Gastroesophageal sphincter (tissue), 4 donors: ENCODE measurements around the gene KRT32. TPM values are rescaled to one million over a fixed set of nuclear protein-coding genes. Genes with fewer than 3 reads are reported as not detected.

ENCODE experiments used
- ATAC-seq: fragments of 150-250 bp; one replicate; pipeline ENCODE4 v1.9.1; 2016; ENCODE audit warnings: mild to moderate bottlenecking, moderate library complexity
- H3K27ac ChIP-seq, 4 donors: fragments of 200-600 bp; sonication (generic) in 3 of 4; 1 replicate in 3 of 4; 2 replicates in 1 of 4; pipeline ENCODE4 v1.5.1; 2016 to 2019
- H3K27me3 ChIP-seq: fragments of 200-600 bp; sonication (generic); one replicate; pipeline ENCODE4 v1.5.1; 2019
- H3K36me3 ChIP-seq, 2 donors: fragments of 200-600 bp; sonication (generic); one replicate each; pipeline ENCODE4 v1.5.1; 2019; ENCODE audit warnings: control low read depth in 1 of 2
- H3K4me1 ChIP-seq, 3 donors: fragments of 200-600 bp; sonication (generic); 1 replicate in 2 of 3; 2 replicates in 1 of 3; pipeline ENCODE4 v1.5.1; 2016 to 2019; ENCODE audit warnings: control low read depth in 2 of 3
- H3K4me3 ChIP-seq, 2 donors: fragments of 200-600 bp; sonication (generic); one replicate each; pipeline ENCODE4 v1.5.1; 2019; ENCODE audit warnings: mild to moderate bottlenecking in 1 of 2, moderate library complexity in 1 of 2
- H3K9me3 ChIP-seq, 3 donors: fragments of 200-600 bp; sonication (generic); one replicate each; pipeline ENCODE4 v1.5.1; 2017 to 2019; ENCODE audit warnings: control low read depth in 2 of 3
- CTCF ChIP-seq, 4 experiments: fragments of 200-600 bp in 2 of 4; fragments of 450-650 bp in 2 of 4; sonication (generic) in 1 of 4; IDR thresholded peaks; one replicate each; pipeline ENCODE4 v1.5.1; 2017 to 2019; ENCODE audit warnings: antibody characterized with exemption in 4 of 4, mild to moderate bottlenecking in 2 of 4, moderate library complexity in 2 of 4
- EP300 ChIP-seq: sonication (generic); formaldehyde crosslinking; IDR thresholded peaks from one replicate; pipeline ENCODE4 v1.6.1; 2017; ENCODE audit warnings: antibody characterized with exemption, mild to moderate bottlenecking
- POLR2A ChIP-seq, 2 donors: fragments of 450-650 bp; IDR thresholded peaks; one replicate each; pipeline ENCODE4 v1.6.1; 2017; ENCODE audit warnings: antibody characterized with exemption in 2 of 2, mild to moderate bottlenecking in 2 of 2, moderate library complexity in 1 of 2
- POLR2AphosphoS5 ChIP-seq: sonication (generic); formaldehyde crosslinking; IDR thresholded peaks from one replicate; pipeline ENCODE4 v1.6.1; 2017; ENCODE audit warnings: antibody characterized with exemption
- WGBS, 2 donors: methylation state at CpG; one replicate each; pipeline ENCODE4 v1.1.5; 2018; ENCODE audit warnings: low coverage in 1 of 2; 5-methylcytosine and 5-hydroxymethylcytosine counted together
- total RNA-seq, 4 donors: library from RNA; depleted of rRNA; stranded (reverse); fragments of >200 nt; gene quantifications; one replicate each; pipeline ENCODE4 v1.1.0, GENCODE V29; 2016

KRT32 gene
- total RNA-seq, 4 donors from 2014 or later: 0.13 TPM; not detected in 3

DNA sequence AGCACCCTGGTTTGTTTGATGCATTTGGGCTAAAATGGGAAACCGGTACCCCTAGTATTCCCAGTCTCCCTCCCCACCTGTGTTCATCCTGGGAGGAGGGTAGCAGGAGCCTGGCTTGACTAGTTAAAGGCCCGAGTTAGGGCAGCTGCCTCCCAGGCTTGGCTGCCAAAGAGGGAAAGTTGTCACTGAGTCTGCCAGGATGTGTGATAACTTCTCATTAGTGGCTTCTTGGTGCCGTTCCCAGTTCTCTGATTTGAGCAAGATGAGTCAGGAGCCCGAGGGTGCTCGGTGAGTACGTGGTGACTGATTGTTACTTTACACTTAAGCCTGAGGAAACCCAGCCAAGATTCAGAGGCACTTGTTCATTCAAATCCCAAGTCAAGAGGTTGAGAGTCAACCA lies 2.5 kb downstream of the KRT32 start:
- no peaks in the 10 kb centered on the region for H3K36me3 ChIP-seq
- no peak for TF ChIP-seq POLR2A (IDR thresholded peaks at IDR 0.05)
- peak; percentile 85 for TF ChIP-seq POLR2AphosphoS5
- peak; percentile 89 for ATAC-seq

DNA sequence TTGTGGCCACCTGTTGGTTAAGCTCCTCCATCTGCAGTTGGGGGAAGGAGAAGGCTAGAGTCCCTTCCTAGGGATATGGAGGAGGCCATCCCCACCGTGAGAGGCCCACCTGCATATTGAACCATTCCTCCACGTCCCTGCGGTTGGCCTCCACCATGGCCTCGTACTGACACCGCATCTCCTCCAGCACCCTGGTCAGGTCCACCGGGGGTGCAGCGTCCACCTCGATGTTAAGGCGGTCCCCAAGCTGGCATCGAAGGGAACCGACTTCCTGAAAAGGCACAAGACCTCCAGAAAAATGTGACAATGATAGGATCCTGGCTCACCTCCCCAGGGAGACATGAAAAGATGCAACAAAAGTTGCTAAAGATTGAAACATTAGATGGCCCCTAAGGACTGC lies 3.0 kb downstream of the KRT32 start:
- peak overlapping the region in 2 of 4 donors; percentile 23 to 40 for H3K27ac ChIP-seq
- TF ChIP-seq EP300: no peak
- no peak for TF ChIP-seq POLR2AphosphoS5
- TF ChIP-seq CTCF (IDR thresholded peaks at IDR 0.05): no peak
- no peaks in the 10 kb centered on the region for H3K27me3 ChIP-seq
- peaks cover 0 to 30% (median 3%) of the 10 kb centered on the region in 3 donors for H3K4me1 ChIP-seq
- no peak for ATAC-seq
- H3K9me3 ChIP-seq: peaks cover 0 to 14% (median 0%) of the 10 kb centered on the region in 3 donors
- WGBS, 2 donors: 70% methylated on average over 3 of the region's 11 CpGs; no CpG with 5 or more reads in 1 of the 2 donors
- H3K36me3 ChIP-seq: no peaks in the 10 kb centered on the region
- no peak overlapping the region for H3K4me3 ChIP-seq

More for the DNA sequence above, 2.5 kb downstream of the KRT32 start:
- Histone ChIP-seq H3K9me3 (peaks cover 0 to 14% (median 0%) of the 10 kb centered on the region in 3 donors), H3K27me3 (no peaks in the 10 kb centered on the region), H3K27ac (peak overlapping the region in 2 of 4 donors; percentile 23 to 40), H3K4me1 (peaks cover 0 to 30% (median 3%) of the 10 kb centered on the region in 3 donors), H3K4me3 (no peak overlapping the region)
- WGBS, 2 donors: 13 to 35% methylated on average over 1 to 3 of the region's 6 CpGs

- Histone ChIP-seq H3K27ac (no peak overlapping the region), H3K36me3 (no peaks in the 10 kb centered on the region), H3K4me1 (peaks cover 0 to 30% (median 3%) of the 10 kb centered on the region in 3 donors), H3K9me3 (peaks cover 0 to 14% (median 0%) of the 10 kb centered on the region in 3 donors), H3K4me3 (no peak overlapping the region), H3K27me3 (no peaks in the 10 kb centered on the region)
- TF ChIP-seq POLR2AphosphoS5: no peak
- TF ChIP-seq CTCF (IDR thresholded peaks at IDR 0.05): no peak
- no peak for TF ChIP-seq EP300
- no peak for TF ChIP-seq POLR2A (IDR thresholded peaks at IDR 0.05)
- ATAC-seq: no peak
- WGBS, 2 donors: 95% methylated on average over 5 of the region's 8 CpGs; no CpG with 5 or more reads in 1 of the 2 donors
Measured at GRCh38 chr17:41463746-41464145, 3.4 kb downstream of the KRT32 start.

GRCh38 chr17:41462705-41463104 lies 4.5 kb downstream of the KRT32 start:
- H3K27ac ChIP-seq: no peak overlapping the region
- H3K36me3 ChIP-seq: no peaks in the 10 kb centered on the region
- 79% methylated on average over 7 of the region's 15 CpGs; no CpG with 5 or more reads in 1 of the 2 donors for WGBS, 2 donors
- peaks cover 0 to 3% (median 0%) of the 10 kb centered on the region in 3 donors for H3K9me3 ChIP-seq
- no peak overlapping the region for H3K4me3 ChIP-seq
- H3K4me1 ChIP-seq: peaks cover 0 to 40% (median 3%) of the 10 kb centered on the region in 3 donors
- no peak for ATAC-seq
- TF ChIP-seq CTCF (IDR thresholded peaks at IDR 0.05) (no peak), EP300 (no peak), POLR2AphosphoS5 (no peak), POLR2A (IDR thresholded peaks at IDR 0.05) (no peak)
- H3K27me3 ChIP-seq: no peaks in the 10 kb centered on the region

- no peak overlapping the region for H3K27ac ChIP-seq
- H3K9me3 ChIP-seq: no peaks in the 10 kb centered on the region
- H3K27me3 ChIP-seq: no peaks in the 10 kb centered on the region
- TF ChIP-seq EP300 (no peak), POLR2AphosphoS5 (no peak), CTCF (IDR thresholded peaks at IDR 0.05) (no peak), POLR2A (IDR thresholded peaks at IDR 0.05) (no peak)
- no peak overlapping the region for H3K4me3 ChIP-seq
- no peak for ATAC-seq
- peaks cover 0 to 26% (median 0%) of the 10 kb centered on the region in 3 donors for H3K4me1 ChIP-seq
- H3K36me3 ChIP-seq: no peaks in the 10 kb centered on the region
- 0 to 56% methylated on average over 1 to 2 of the region's 4 CpGs for WGBS, 2 donors
Measured at GRCh38 chr17:41457676-41458075, 9.5 kb downstream of the KRT32 start.
